Measurements from ENCODE around the gene ZNF581.

The ZNF581 gene

DNA sequence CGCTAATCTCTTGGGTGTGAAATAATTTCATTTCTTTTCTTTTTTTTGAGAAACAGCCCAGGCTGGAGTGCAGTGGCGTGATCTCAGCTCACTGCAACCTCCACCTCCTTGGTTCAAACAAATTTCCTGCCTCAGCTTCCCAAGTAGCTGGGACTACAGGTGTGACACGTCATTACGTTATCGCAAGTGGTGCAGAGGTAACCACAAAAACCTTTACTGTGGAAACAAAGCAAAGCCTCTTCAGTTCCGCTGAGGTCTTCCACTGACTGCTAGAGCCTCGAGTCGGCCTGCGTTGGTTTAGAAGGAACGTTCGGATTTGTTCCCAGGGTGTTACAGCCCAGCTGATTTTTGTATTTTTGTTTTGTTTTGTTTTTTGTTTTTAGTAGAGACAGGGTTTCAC lies 17.1 kb upstream of the ZNF581 start:
- DNase-seq (ENCODE audit: low read depth) = no peak
- no peak overlapping the region for H3K4me3 ChIP-seq (ENCODE audit: low read depth, low read length)
- TF ChIP-seq, protein P1, sequence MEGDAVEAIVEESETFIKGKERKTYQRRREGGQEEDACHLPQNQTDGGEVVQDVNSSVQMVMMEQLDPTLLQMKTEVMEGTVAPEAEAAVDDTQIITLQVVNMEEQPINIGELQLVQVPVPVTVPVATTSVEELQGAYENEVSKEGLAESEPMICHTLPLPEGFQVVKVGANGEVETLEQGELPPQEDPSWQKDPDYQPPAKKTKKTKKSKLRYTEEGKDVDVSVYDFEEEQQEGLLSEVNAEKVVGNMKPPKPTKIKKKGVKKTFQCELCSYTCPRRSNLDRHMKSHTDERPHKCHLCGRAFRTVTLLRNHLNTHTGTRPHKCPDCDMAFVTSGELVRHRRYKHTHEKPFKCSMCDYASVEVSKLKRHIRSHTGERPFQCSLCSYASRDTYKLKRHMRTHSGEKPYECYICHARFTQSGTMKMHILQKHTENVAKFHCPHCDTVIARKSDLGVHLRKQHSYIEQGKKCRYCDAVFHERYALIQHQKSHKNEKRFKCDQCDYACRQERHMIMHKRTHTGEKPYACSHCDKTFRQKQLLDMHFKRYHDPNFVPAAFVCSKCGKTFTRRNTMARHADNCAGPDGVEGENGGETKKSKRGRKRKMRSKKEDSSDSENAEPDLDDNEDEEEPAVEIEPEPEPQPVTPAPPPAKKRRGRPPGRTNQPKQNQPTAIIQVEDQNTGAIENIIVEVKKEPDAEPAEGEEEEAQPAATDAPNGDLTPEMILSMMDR (IDR thresholded peaks at IDR 0.05; ENCODE audit: control insufficient read depth, extremely low read depth, insufficient read depth) = no peak

DNA sequence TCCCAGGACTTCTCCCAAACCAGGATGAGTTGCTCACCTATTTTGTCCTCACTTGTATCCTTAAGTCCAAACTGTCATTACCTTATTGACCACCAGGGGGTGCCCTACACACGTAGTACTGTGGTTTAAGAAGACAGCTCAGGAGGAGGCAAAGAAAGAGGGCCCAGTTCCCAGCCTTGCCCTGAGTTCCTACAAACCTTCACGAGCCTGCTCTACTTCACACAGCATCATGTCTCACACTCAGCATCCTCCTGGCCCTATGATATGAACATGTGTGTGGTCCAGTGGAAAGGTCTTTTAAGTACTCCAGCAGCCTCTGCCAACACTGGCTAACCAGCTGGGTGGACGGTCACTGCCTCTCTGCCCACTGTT lies 11.0 kb upstream of the ZNF581 start:
- DNase-seq (ENCODE audit: low read depth) = peak; percentile 91
- no peak overlapping the region for H3K4me3 ChIP-seq (ENCODE audit: low read depth, low read length)
- TF ChIP-seq, protein P1 (IDR thresholded peaks at IDR 0.05; ENCODE audit: control insufficient read depth, extremely low read depth, insufficient read depth) = peak; percentile 86

DNA sequence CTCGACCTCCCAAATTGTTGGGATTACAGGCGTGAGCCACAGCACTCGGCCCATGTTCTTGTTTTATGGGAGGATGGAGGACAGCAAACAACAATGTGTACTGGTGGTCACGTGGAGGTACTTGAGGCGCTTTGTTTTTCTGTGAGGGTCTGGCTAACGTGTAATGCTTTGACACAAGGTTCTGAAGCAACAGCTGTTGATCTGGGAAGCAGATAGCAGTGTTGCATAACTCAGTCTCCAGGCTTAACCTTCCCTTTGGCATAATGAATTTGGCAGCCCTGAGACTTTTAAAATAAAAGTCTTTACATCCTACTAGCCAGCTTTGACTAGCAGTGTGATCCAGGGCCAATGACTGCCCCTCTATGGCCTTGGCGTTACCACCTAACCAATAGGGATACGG lies 9.6 kb upstream of the ZNF581 start:
- TF ChIP-seq, protein P1 (IDR thresholded peaks at IDR 0.05; ENCODE audit: control insufficient read depth, extremely low read depth, insufficient read depth) = no peak
- DNase-seq (ENCODE audit: low read depth) = no peak
- H3K4me3 ChIP-seq (ENCODE audit: low read depth, low read length) = peak overlapping the region; percentile 100; the same call in 1 of the 2 replicates

DNA sequence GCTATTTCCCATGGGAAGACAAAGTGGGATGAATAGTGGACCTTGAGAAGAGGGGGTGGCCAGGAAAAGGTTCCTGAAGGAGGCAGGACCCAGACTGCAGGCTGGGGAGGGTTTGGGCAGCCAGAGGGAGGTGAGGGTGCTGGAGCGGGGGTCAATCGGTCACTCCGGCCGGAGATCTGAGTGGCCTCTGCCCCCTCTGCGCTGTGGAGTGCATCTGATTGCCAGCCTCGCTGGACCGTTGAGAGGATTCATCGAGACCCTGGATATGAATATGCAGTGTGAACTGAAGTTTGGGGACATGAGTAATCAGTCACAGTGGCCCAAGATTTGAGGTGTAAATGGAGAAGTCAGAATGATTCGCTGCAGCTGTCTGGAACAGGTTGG lies 8.1 kb upstream of the ZNF581 start:
- H3K4me3 ChIP-seq (ENCODE audit: low read depth, low read length) = peak overlapping the region; percentile 100
- TF ChIP-seq, protein P1 (IDR thresholded peaks at IDR 0.05; ENCODE audit: control insufficient read depth, extremely low read depth, insufficient read depth) = no peak
- no peak for DNase-seq (ENCODE audit: low read depth)

DNA sequence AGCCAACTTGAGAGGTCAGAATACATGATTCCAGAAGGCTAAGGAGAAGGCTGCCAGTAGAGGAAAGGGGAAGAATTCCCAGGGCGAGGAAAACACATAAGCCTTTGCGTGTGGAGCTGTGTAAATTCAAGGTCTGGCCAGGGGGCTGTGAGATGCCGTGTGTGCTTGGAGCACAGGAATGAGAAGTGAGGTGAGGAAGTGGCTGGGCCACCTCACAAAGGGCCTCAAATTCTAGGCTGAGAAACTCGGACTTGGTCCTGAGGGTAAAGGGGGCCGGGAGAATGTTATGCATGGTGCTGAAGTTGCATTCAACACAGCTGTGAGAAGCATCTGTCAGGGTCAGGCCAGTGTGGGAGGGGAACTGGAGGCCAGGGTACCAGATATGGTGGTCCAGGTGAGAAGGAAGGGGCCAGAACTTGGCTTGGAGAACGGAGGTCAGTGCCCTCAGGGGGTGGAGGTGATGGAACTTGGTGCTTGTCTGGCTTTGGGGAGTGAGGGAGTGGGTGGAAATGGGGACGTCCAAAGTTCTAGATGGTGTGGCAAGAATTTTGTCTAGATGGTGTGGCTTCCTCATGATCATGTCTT lies 7.5 kb upstream of the ZNF581 start:
- TF ChIP-seq, protein P1 (IDR thresholded peaks at IDR 0.05; ENCODE audit: control insufficient read depth, extremely low read depth, insufficient read depth) = no peak
- no peak for DNase-seq (ENCODE audit: low read depth)
- peak overlapping the region; percentile 100 for H3K4me3 ChIP-seq (ENCODE audit: low read depth, low read length)

DNA sequence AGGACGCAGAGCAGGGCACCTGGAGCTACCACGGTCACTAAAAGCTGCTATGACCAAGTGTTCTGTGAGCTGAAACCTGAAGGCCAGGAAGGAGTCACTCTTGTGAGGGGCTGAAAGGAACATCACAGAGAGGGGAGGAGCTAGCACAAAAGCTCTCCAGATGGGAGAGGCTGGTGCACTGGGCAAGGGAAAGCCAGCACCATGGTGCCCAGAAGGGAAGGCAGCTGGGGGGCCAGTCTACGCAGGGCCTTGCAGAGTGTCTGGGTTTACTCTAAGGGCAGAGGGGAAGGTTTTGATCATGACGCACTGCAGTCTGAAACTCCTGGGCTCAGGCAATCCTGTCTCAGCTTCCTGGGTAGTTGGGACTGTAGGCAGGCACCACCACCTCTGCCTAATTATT lies 6.7 kb upstream of the ZNF581 start:
- H3K4me3 ChIP-seq (ENCODE audit: low read depth, low read length) = no peak overlapping the region; the same call in 1 of the 2 replicates
- no peak for DNase-seq (ENCODE audit: low read depth)
- TF ChIP-seq, protein P1 (IDR thresholded peaks at IDR 0.05; ENCODE audit: control insufficient read depth, extremely low read depth, insufficient read depth) = no peak

DNA sequence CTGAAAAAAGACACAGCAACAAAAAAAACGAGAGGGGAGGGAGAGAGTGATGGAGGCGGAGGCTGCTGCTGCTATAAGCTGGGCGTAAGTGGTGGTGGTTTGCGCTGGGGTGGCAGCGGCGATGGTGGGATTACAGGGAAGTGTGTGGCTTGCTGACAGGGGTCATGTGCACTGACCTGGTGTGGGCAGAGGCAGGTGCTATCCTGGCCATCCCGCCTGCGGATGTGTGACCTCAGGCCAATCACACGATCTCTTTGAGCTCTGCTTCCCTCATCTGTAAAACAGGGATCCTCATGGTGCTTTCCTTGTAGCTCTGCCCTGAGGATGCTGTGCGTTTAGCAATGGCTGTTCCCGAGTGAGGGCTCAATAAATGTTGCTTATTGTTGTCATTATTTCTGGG lies 5.9 kb upstream of the ZNF581 start:
- DNase-seq (ENCODE audit: low read depth) = no peak
- TF ChIP-seq, protein P1 (IDR thresholded peaks at IDR 0.05; ENCODE audit: control insufficient read depth, extremely low read depth, insufficient read depth) = no peak
- no peak overlapping the region for H3K4me3 ChIP-seq (ENCODE audit: low read depth, low read length)
